Neural cell (in vitro differentiated cells): ENCODE results near the gene CCDC27. TPM values are rescaled to one million over a fixed set of nuclear protein-coding genes. Genes with fewer than 3 reads are reported as not detected.

Source experiments
- H2AFZ ChIP-seq: fragments of 200-600, 300-800 bp; sonication (generic), shearing (Covaris generic); 2 replicates; pipeline ENCODE4 v1.6.0; 2014; ENCODE audit warnings: low read depth, mild to moderate bottlenecking, antibody characterized with exemption, low read length, moderate library complexity
- H3F3A ChIP-seq: fragments of 200-600 bp; shearing (Covaris generic); 2 replicates; pipeline ENCODE4 v1.6.1; 2016; ENCODE audit warnings: mild to moderate bottlenecking, moderate library complexity, mixed read lengths, antibody characterized with exemption, low read length; ENCODE audit not compliant: insufficient read depth, poor library complexity, severe bottlenecking
- H3K27ac ChIP-seq: fragments of 200-600, 300-800 bp; sonication (generic), shearing (Covaris generic); 2 replicates; pipeline ENCODE4 v1.5.1; 2014; ENCODE audit warnings: mild to moderate bottlenecking, low read length, moderate library complexity
- H3K27me3 ChIP-seq: fragments of 300-800, 200-600 bp; sonication (generic), shearing (Covaris generic); 2 replicates; pipeline ENCODE4 v1.6.0; 2014; ENCODE audit warnings: mild to moderate bottlenecking, low read depth, low read length, moderate library complexity; ENCODE audit not compliant: insufficient read depth
- H3K36me3 ChIP-seq: fragments of 300-800, 200-600 bp; sonication (generic), shearing (Covaris generic); 2 replicates; pipeline ENCODE4 v1.5.1; 2014; ENCODE audit warnings: mild to moderate bottlenecking, antibody characterized with exemption, low read length, moderate library complexity; ENCODE audit not compliant: insufficient read depth
- H3K4me2 ChIP-seq: fragments of 300-800, 200-600 bp; sonication (generic), shearing (Covaris generic); 2 replicates; pipeline ENCODE4 v1.6.0; 2014; ENCODE audit warnings: mild to moderate bottlenecking, low read length
- H3K4me3 ChIP-seq: fragments of 300-800, 200-600 bp; sonication (generic), shearing (Covaris generic); 2 replicates; pipeline ENCODE4 v1.5.1; 2014; ENCODE audit warnings: mild to moderate bottlenecking, low read length, moderate library complexity
- H3K79me2 ChIP-seq: fragments of 200-600 bp; shearing (Covaris generic); replicated peaks from 2 replicates; pipeline ENCODE4 v1.6.0; 2014; ENCODE audit warnings: mild to moderate bottlenecking, low read length, moderate library complexity; ENCODE audit not compliant: insufficient read depth
- H3K9ac ChIP-seq: fragments of 300-800, 200-600 bp; sonication (generic), shearing (Covaris generic); 2 replicates; pipeline ENCODE4 v1.6.1; 2016; ENCODE audit warnings: mild to moderate bottlenecking, low read length, mixed read lengths
- H3K9me2 ChIP-seq: fragments of 200-600 bp; shearing (Covaris generic); 2 replicates; pipeline ENCODE4 v1.6.1; 2016; ENCODE audit warnings: mild to moderate bottlenecking, low read length, mixed read lengths; ENCODE audit not compliant: insufficient read depth
- H3K9me3 ChIP-seq: fragments of 200-600, 300-800 bp; sonication (generic), shearing (Covaris generic); 2 replicates; pipeline ENCODE4 v1.6.1; 2016; ENCODE audit warnings: mild to moderate bottlenecking, mixed run types, low read length, moderate library complexity, mixed read lengths
- H4K20me1 ChIP-seq: fragments of 200-600 bp; shearing (Covaris generic); 2 replicates; pipeline ENCODE4 v1.6.1; 2016; ENCODE audit warnings: mild to moderate bottlenecking, mixed run types; ENCODE audit not compliant: insufficient read depth
- CTCF ChIP-seq: fragments of 450-650 bp; IDR thresholded peaks from 2 replicates; pipeline ENCODE4 v1.5.1; 2014; ENCODE audit warnings: antibody characterized with exemption, mild to moderate bottlenecking, moderate library complexity; ENCODE audit not compliant: poor library complexity, severe bottlenecking
- EP300 ChIP-seq: fragments of 450-650 bp; conservative IDR thresholded peaks from 2 replicates; pipeline ENCODE4 v1.6.1; 2014; ENCODE audit warnings: antibody characterized with exemption, mild to moderate bottlenecking, moderate library complexity; ENCODE audit not compliant: poor library complexity, severe bottlenecking
- EZH2 ChIP-seq: fragments of 200-600, 300-800 bp; shearing (Covaris generic), sonication (generic); IDR thresholded peaks from 2 replicates; pipeline ENCODE4 v1.6.1; 2014; ENCODE audit warnings: antibody characterized with exemption, low read length, borderline replicate concordance, mild to moderate bottlenecking; ENCODE audit not compliant: insufficient read depth, poor library complexity, severe bottlenecking
- MXI1 ChIP-seq: fragments of 450-650 bp; conservative IDR thresholded peaks from 2 replicates; pipeline ENCODE4 v1.6.1; 2014; ENCODE audit warnings: antibody characterized with exemption, mild to moderate bottlenecking; ENCODE audit not compliant: poor library complexity, severe bottlenecking
- POLR2AphosphoS5 ChIP-seq: IDR thresholded peaks from 2 replicates; pipeline ENCODE4 v1.6.1; 2012
- RAD21 ChIP-seq: fragments of 450-650 bp; conservative IDR thresholded peaks from 2 replicates; pipeline ENCODE4 v1.6.1; 2014; ENCODE audit warnings: antibody characterized with exemption, mild to moderate bottlenecking, moderate library complexity
- SMC3 ChIP-seq: fragments of 450-650 bp; conservative IDR thresholded peaks from 2 replicates; pipeline ENCODE4 v1.6.1; 2014; ENCODE audit warnings: antibody characterized with exemption, mild to moderate bottlenecking, moderate library complexity; ENCODE audit not compliant: poor library complexity
- TAF1 ChIP-seq: IDR thresholded peaks from 2 replicates; pipeline ENCODE4 v1.6.1; 2012; ENCODE audit warnings: low read depth
- polyA plus RNA-seq: library from polyadenylated mRNA; depleted of rRNA; stranded (reverse); fragments of >200 nt; gene quantifications from 2 replicates; pipeline ENCODE4 v1.2.3, GENCODE V29; 2014
- TF ChIP-seq, protein P1 (sequence below): IDR thresholded peaks from 2 replicates; pipeline ENCODE4 v1.6.1; 2012; ENCODE audit warnings: borderline replicate concordance

Gene CCDC27
- polyA plus RNA-seq, 1 donor from 2014 or later, result not detected

- Histone ChIP-seq H3F3A (no peaks in the 10 kb centered on the region), H3K4me3 (no peak overlapping the region), H3K27me3 (no peaks in the 10 kb centered on the region), H2AFZ (no peak overlapping the region), H3K27ac (no peak overlapping the region), H3K4me2 (no peak overlapping the region), H3K9ac (no peak overlapping the region), H3K36me3 (no peaks in the 10 kb centered on the region), H4K20me1 (no peaks in the 10 kb centered on the region), H3K9me3 (no peaks in the 10 kb centered on the region), H3K9me2 (no peaks in the 10 kb centered on the region), H3K79me2 (no peaks in the 10 kb centered on the region)
- no peak for TF ChIP-seq EZH2
- TF ChIP-seq EP300, result no peak
- TF ChIP-seq POLR2AphosphoS5, result no peak
- TF ChIP-seq CTCF, result no peak
- TF ChIP-seq TAF1, result no peak
- TF ChIP-seq MXI1, result no peak
- TF ChIP-seq, protein P1, sequence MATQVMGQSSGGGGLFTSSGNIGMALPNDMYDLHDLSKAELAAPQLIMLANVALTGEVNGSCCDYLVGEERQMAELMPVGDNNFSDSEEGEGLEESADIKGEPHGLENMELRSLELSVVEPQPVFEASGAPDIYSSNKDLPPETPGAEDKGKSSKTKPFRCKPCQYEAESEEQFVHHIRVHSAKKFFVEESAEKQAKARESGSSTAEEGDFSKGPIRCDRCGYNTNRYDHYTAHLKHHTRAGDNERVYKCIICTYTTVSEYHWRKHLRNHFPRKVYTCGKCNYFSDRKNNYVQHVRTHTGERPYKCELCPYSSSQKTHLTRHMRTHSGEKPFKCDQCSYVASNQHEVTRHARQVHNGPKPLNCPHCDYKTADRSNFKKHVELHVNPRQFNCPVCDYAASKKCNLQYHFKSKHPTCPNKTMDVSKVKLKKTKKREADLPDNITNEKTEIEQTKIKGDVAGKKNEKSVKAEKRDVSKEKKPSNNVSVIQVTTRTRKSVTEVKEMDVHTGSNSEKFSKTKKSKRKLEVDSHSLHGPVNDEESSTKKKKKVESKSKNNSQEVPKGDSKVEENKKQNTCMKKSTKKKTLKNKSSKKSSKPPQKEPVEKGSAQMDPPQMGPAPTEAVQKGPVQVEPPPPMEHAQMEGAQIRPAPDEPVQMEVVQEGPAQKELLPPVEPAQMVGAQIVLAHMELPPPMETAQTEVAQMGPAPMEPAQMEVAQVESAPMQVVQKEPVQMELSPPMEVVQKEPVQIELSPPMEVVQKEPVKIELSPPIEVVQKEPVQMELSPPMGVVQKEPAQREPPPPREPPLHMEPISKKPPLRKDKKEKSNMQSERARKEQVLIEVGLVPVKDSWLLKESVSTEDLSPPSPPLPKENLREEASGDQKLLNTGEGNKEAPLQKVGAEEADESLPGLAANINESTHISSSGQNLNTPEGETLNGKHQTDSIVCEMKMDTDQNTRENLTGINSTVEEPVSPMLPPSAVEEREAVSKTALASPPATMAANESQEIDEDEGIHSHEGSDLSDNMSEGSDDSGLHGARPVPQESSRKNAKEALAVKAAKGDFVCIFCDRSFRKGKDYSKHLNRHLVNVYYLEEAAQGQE, result no peak
- no peak for TF ChIP-seq RAD21
- no peak for TF ChIP-seq SMC3
These were observed 18.2 kb upstream of the CCDC27 start for GRCh38 chr1:3733883-3734589.

GRCh38 chr1:3734602-3735001, 17.6 kb upstream of the CCDC27 start:
- Histone ChIP-seq H3K36me3 (no peaks in the 10 kb centered on the region), H3K4me2 (no peak overlapping the region), H3K9me2 (no peaks in the 10 kb centered on the region), H3K9me3 (no peaks in the 10 kb centered on the region), H4K20me1 (no peaks in the 10 kb centered on the region), H3K4me3 (no peak overlapping the region), H3K27ac (no peak overlapping the region), H2AFZ (no peak overlapping the region), H3K27me3 (no peaks in the 10 kb centered on the region), H3K9ac (no peak overlapping the region), H3K79me2 (no peaks in the 10 kb centered on the region), H3F3A (no peaks in the 10 kb centered on the region)
- TF ChIP-seq TAF1 (no peak), CTCF (no peak), EP300 (no peak), SMC3 (no peak), POLR2AphosphoS5 (no peak), MXI1 (no peak), EZH2 (no peak), RAD21 (no peak)
- TF ChIP-seq, protein P1, result no peak
